ENCODE measurements around the gene DOCK2. TPM values are rescaled to one million over a fixed set of nuclear protein-coding genes. Genes with fewer than 3 reads are reported as not detected.
"Not testable (repeated sequence)": the region's sequence is repeated elsewhere in the genome, so short reads cannot be mapped to it uniquely, and the experiment has no call there.

DOCK2 gene
- total RNA-seq, 3 donors from 2014 or later, result 13.4 to 43.8 (median 19.8) TPM

DNA sequence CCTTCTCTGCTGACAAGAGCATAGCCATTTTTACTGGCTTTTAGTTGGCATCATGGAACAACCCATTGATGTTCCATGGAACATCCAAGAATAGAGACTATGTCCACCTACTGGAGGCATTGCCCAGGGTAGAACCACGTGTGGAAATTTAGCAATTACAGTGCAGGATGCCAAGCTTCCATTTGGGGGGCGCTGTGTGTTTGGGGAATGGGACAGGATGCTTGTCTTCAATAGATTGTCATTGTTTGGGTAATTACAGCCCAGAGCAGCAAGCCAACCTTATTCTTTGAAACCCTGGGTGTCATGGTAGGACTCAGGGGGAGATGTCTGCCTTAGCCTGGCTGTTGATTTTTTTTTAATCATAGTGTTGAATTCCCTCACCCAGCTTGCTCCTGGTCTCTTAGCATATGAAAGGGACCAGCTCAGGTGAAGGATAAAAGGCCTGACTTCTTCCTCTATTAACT is 171.1 kb downstream of the DOCK2 start:
- no peaks in the 10 kb centered on the region for H3K9me3 ChIP-seq
- no peaks in the 10 kb centered on the region for H3K27me3 ChIP-seq
- H3K4me1 ChIP-seq, result peaks cover 0 to 5% of the 10 kb centered on the region in 2 donors
- no peaks in the 10 kb centered on the region for H3K36me3 ChIP-seq
- no peak overlapping the region for H3K27ac ChIP-seq
- H3K4me3 ChIP-seq, result no peak overlapping the region
- intact Hi-C loops (cut with DNase I; ENCODE audit: low total_unique reads), result no loop called here
- no peak for DNase-seq (ENCODE audit: low spot score in 2 of 2)
- no peak for TF ChIP-seq POLR2AphosphoS5 (IDR thresholded peaks at IDR 0.05)
- TF ChIP-seq, protein P1, sequence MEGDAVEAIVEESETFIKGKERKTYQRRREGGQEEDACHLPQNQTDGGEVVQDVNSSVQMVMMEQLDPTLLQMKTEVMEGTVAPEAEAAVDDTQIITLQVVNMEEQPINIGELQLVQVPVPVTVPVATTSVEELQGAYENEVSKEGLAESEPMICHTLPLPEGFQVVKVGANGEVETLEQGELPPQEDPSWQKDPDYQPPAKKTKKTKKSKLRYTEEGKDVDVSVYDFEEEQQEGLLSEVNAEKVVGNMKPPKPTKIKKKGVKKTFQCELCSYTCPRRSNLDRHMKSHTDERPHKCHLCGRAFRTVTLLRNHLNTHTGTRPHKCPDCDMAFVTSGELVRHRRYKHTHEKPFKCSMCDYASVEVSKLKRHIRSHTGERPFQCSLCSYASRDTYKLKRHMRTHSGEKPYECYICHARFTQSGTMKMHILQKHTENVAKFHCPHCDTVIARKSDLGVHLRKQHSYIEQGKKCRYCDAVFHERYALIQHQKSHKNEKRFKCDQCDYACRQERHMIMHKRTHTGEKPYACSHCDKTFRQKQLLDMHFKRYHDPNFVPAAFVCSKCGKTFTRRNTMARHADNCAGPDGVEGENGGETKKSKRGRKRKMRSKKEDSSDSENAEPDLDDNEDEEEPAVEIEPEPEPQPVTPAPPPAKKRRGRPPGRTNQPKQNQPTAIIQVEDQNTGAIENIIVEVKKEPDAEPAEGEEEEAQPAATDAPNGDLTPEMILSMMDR (IDR thresholded peaks at IDR 0.05), result no peak
- TF ChIP-seq POLR2A (IDR thresholded peaks at IDR 0.05), result no peak

DNA sequence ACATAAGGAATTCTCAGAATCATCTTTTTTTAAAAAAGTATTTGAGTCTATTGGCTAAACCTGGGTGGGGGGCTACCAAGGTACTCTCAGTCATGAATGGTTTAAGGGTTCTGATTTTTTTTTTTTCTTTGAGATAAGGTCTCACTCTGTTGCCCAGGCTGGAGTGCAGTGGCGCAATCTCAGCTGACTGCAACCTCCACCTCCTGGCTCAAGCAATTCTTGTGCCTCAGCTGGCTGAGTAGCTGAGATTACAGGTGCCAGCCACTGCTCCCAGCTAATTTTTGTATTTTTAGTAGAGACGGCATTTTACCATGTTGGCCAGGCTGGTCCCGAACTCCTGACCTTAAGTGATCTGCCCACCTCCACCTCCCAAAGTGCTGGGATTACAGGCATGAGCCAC is 171.8 kb downstream of the DOCK2 start:
- H3K4me1 ChIP-seq; H3K4me3 ChIP-seq; H3K9me3 ChIP-seq; DNase-seq (ENCODE audit: low spot score in 2 of 2); H3K27ac ChIP-seq; intact Hi-C loops (cut with DNase I; ENCODE audit: low total_unique reads); H3K36me3 ChIP-seq; H3K27me3 ChIP-seq: not testable (repeated sequence)

DNA sequence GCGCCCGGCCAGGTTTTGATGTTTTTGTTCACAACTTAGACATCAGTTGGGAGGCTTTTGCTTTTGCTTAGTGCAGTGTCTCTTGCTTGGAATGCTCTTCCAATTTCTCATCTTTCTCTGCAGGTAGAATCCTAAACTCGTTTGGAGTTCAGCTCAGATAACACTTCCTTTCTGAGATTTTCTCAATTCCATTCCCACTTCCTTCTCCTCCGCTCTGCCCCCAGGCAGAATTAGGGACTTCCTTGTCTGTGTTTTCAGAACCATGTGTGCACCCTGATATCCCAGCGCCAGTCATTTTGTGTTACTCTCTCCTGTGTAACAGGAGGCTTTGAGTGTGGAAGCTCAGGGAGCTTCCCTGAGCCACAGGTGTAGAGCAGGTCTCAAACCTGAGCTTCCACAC is 172.2 kb downstream of the DOCK2 start:
- no peaks in the 10 kb centered on the region for H3K4me1 ChIP-seq
- no peak overlapping the region for H3K4me3 ChIP-seq
- intact Hi-C loops (cut with DNase I; ENCODE audit: low total_unique reads), result no loop called here
- no peaks in the 10 kb centered on the region for H3K27me3 ChIP-seq
- H3K9me3 ChIP-seq, result no peaks in the 10 kb centered on the region
- H3K36me3 ChIP-seq, result no peaks in the 10 kb centered on the region
- no peak for DNase-seq (ENCODE audit: low spot score in 2 of 2)
- TF ChIP-seq POLR2AphosphoS5 (IDR thresholded peaks at IDR 0.05) (no peak), POLR2A (IDR thresholded peaks at IDR 0.05) (no peak)
- TF ChIP-seq, protein P1 (IDR thresholded peaks at IDR 0.05), result no peak
- H3K27ac ChIP-seq, result no peak overlapping the region

DNA sequence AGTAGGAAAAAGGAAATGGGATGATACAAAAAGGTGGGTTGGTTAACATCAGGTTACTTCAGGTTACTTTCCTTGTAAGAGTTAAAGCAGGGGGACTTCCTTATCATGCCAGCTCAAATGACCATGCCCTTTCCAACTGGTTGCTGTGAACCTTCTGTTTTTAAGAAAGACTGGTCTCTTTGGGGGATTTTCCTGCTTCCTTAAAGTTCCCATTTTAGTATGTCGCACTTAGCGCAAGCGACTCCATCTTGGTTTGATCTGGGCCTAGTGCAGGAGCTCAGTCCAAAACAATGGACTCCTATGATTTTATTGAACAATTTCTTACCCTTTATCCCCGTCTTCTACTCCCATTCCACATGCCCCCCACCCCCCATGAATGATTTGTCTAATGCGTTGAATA is 173.4 kb downstream of the DOCK2 start:
- no peaks in the 10 kb centered on the region for H3K4me1 ChIP-seq
- no peaks in the 10 kb centered on the region for H3K9me3 ChIP-seq
- no peak overlapping the region for H3K27ac ChIP-seq
- H3K4me3 ChIP-seq, result no peak overlapping the region
- no peaks in the 10 kb centered on the region for H3K27me3 ChIP-seq
- intact Hi-C loops (cut with DNase I; ENCODE audit: low total_unique reads), result no loop called here
- TF ChIP-seq, protein P1 (IDR thresholded peaks at IDR 0.05), result no peak
- no peak for TF ChIP-seq POLR2AphosphoS5 (IDR thresholded peaks at IDR 0.05)
- no peak for TF ChIP-seq POLR2A (IDR thresholded peaks at IDR 0.05)
- no peaks in the 10 kb centered on the region for H3K36me3 ChIP-seq
- no peak for DNase-seq (ENCODE audit: low spot score in 2 of 2)

DNA sequence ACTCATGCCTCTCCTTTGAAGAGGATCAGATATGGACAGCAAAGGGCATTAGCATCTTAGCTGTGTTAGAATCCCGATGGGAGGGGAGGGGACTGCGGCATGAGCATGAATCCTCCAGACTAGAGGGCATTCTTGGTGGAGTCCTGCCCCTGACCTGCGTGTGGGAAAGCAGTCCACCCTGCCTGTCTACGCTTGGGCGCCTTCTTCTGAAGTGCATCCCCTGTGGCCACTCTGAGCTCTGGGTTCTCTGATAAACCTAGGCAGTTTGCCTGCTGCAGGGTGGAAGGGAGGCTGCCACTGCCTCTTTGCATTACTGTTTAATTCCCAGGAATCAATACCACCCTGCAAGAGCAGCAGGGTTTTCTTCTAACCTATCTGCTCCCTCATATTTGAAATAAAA is 173.9 kb downstream of the DOCK2 start:
- Histone ChIP-seq H3K4me1 (no peaks in the 10 kb centered on the region), H3K36me3 (no peaks in the 10 kb centered on the region), H3K27me3 (no peaks in the 10 kb centered on the region), H3K27ac (no peak overlapping the region), H3K4me3 (no peak overlapping the region), H3K9me3 (no peaks in the 10 kb centered on the region)
- TF ChIP-seq, protein P1 (IDR thresholded peaks at IDR 0.05), result no peak
- TF ChIP-seq POLR2AphosphoS5 (IDR thresholded peaks at IDR 0.05) (no peak), POLR2A (IDR thresholded peaks at IDR 0.05) (no peak)
- intact Hi-C loops (cut with DNase I; ENCODE audit: low total_unique reads), result no loop called here
- no peak for DNase-seq (ENCODE audit: low spot score in 2 of 2)

DNA sequence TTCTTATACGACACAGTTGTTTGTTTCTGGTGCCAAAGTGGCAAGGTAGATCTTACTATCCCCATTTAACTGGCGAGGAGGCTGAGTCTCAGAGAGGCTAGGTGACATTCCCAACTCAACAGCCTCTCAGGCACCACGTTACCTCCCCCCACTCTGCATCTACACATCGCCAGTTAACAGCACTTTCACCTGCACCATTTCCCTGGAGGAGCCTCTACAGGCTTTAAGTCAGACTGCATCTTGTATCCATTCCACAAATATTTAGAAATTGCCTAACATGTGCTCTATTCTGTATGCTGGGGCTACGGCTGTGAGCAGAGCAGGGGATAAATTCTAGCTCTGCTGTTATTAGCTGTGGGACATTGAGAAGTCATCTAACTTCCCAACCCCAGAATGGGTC is 174.6 kb downstream of the DOCK2 start:
- H3K4me3 ChIP-seq, result no peak overlapping the region
- TF ChIP-seq POLR2AphosphoS5 (IDR thresholded peaks at IDR 0.05), result no peak
- no peak for TF ChIP-seq POLR2A (IDR thresholded peaks at IDR 0.05)
- TF ChIP-seq, protein P1 (IDR thresholded peaks at IDR 0.05), result no peak
- H3K36me3 ChIP-seq, result no peaks in the 10 kb centered on the region
- H3K4me1 ChIP-seq, result no peaks in the 10 kb centered on the region
- H3K27me3 ChIP-seq, result no peaks in the 10 kb centered on the region
- no peaks in the 10 kb centered on the region for H3K9me3 ChIP-seq
- H3K27ac ChIP-seq, result no peak overlapping the region
- intact Hi-C loops (cut with DNase I; ENCODE audit: low total_unique reads), result no loop called here
- DNase-seq (ENCODE audit: low spot score in 2 of 2), result no peak
